A549 (cell line): ENCODE data around the gene CACFD1. TPM values are rescaled to one million over a fixed set of nuclear protein-coding genes. Genes with fewer than 3 reads are reported as not detected.

ENCODE experiments used
- ATAC-seq, 2 experiments: fragments of 200-7000 bp in 1 of 2; fragments of >200 bp in 1 of 2; cut with Nextera tagmentation in 1 of 2; cut with Tn5 transposase in 1 of 2; 3 replicates each; pipeline versions ENCODE4 v1.8.0 to v1.9.1; 2018 to 2020; ENCODE audit warnings: mild to moderate bottlenecking in 1 of 2, moderate library complexity in 1 of 2
- CTCF ChIA-PET: fragments of 300-600 bp; sonication (Branson Sonifier 250); formaldehyde crosslinking; extraction: SDS; loops from one replicate; lab custom pipeline; 2021; ENCODE audit warnings: antibody characterized with exemption, inconsistent platforms; lab: Yijun Ruan, JAX
- POLR2A ChIA-PET: fragments of 350-600 bp; formaldehyde crosslinking; extraction: SDS; loops from one replicate; lab custom pipeline; 2021; ENCODE audit warnings: antibody characterized with exemption, inconsistent platforms; lab: Yijun Ruan, JAX
- DNase-seq, 2 experiments: peaks; one replicate each; pipeline versions ENCODE4 v3.0.0 to v3.0.0-alpha.2; 2011 to 2016; ENCODE audit warnings: low read depth in 1 of 2, low spot score in 1 of 2
- FAIRE-seq: peaks from 2 replicates; lab custom pipeline; 2011; peaks lifted over from hg19 to GRCh38; lab: Jason Lieb, UNC
- H3K27ac ChIP-seq, 2 experiments: fragments of >200 bp; sonication (Bioruptor Twin); formaldehyde crosslinking; 3 replicates each; pipeline ENCODE4 v1.5.1; 2016 to 2017
- H3K4me1 ChIP-seq: fragments of >200 bp; sonication (Bioruptor Twin); formaldehyde crosslinking; 3 replicates; pipeline ENCODE4 v1.6.1; 2016
- H3K4me2 ChIP-seq: fragments of >200 bp; sonication (Bioruptor Twin); formaldehyde crosslinking; 3 replicates; pipeline ENCODE4 v1.6.1; 2016
- H3K4me3 ChIP-seq: fragments of >200 bp; sonication (Bioruptor Twin); formaldehyde crosslinking; 3 replicates; pipeline ENCODE4 v1.5.1; 2016
- H3K9me3 ChIP-seq: fragments of >200 bp; sonication (Bioruptor Twin); formaldehyde crosslinking; 3 replicates; pipeline ENCODE4 v1.6.1; 2016
- CBX8 ChIP-seq: fragments of 200-600 bp; sonication (generic); IDR thresholded peaks from 2 replicates; pipeline ENCODE4 v1.6.1; 2016
- EHMT2 ChIP-seq: fragments of 200-600 bp; sonication (generic); IDR thresholded peaks from 2 replicates; pipeline ENCODE4 v1.6.1; 2016; ENCODE audit warnings: antibody characterized with exemption, low read depth, mild to moderate bottlenecking, moderate library complexity
- EP300 ChIP-seq, 2 experiments: fragments of >200 bp; sonication (Bioruptor Twin); formaldehyde crosslinking; IDR thresholded peaks; 2 replicates in 1 of 2; 3 replicates in 1 of 2; pipeline ENCODE4 v1.6.1; 2016 to 2017
- FOSL2 ChIP-seq, 2 experiments: fragments of 450-650 bp in 1 of 2; fragments of >200 bp in 1 of 2; sonication (Bioruptor Twin) in 1 of 2; formaldehyde crosslinking; IDR thresholded peaks; 2 replicates each; pipeline versions ENCODE4 v1.5.0 to v1.6.1; 2016 to 2020; ENCODE audit warnings: mild to moderate bottlenecking in 1 of 2, moderate library complexity in 1 of 2
- FOXS1 ChIP-seq: fragments of 250-450 bp; sonication (Bioruptor Pico); IDR thresholded peaks from 2 replicates; pipeline ENCODE4 v1.5.0; 2020; ENCODE audit warnings: mild to moderate bottlenecking, moderate library complexity
- GATA3 ChIP-seq: IDR thresholded peaks from 2 replicates; pipeline ENCODE4 v1.6.1; 2012; ENCODE audit warnings: borderline replicate concordance
- HEYL ChIP-seq: fragments of 250-450 bp; sonication (Bioruptor Pico); IDR thresholded peaks from 2 replicates; pipeline ENCODE4 v1.8.0; 2021; ENCODE audit warnings: mild to moderate bottlenecking, moderate library complexity
- HOXB13 ChIP-seq: fragments of 250-450 bp; sonication (Bioruptor Pico); IDR thresholded peaks from 2 replicates; pipeline ENCODE4 v1.5.0; 2020; ENCODE audit warnings: low read depth, mild to moderate bottlenecking, moderate library complexity
- JUN ChIP-seq, 2 experiments: fragments of >200 bp; sonication (Bioruptor Twin); formaldehyde crosslinking; IDR thresholded peaks; 2 replicates in 1 of 2; 3 replicates in 1 of 2; pipeline ENCODE4 v1.6.1; 2016 to 2017
- MAZ ChIP-seq: fragments of 150-350 bp; IDR thresholded peaks from 2 replicates; pipeline ENCODE4 v1.6.1; 2014; ENCODE audit warnings: antibody characterized with exemption, low read depth, low read length, borderline replicate concordance
- NFE2L2 ChIP-seq: fragments of 150-350 bp; conservative IDR thresholded peaks from 2 replicates; pipeline ENCODE4 v1.6.1; 2014; ENCODE audit warnings: low read length
- RAD21 ChIP-seq, 2 experiments: fragments of >200 bp in 1 of 2; sonication (Bioruptor Twin) in 1 of 2; formaldehyde crosslinking in 1 of 2; IDR thresholded peaks in 1 of 2; conservative IDR thresholded peaks in 1 of 2; 2 replicates in 1 of 2; 3 replicates in 1 of 2; pipeline ENCODE4 v1.6.1; 2012 to 2018; ENCODE audit warnings: inconsistent platforms in 1 of 2
- RARB ChIP-seq: fragments of 250-450 bp; sonication (Bioruptor Pico); IDR thresholded peaks from 2 replicates; pipeline ENCODE4 v1.8.0; 2021; ENCODE audit warnings: mild to moderate bottlenecking, moderate library complexity
- SMC3 ChIP-seq: fragments of >200 bp; sonication (Bioruptor Twin); formaldehyde crosslinking; IDR thresholded peaks from 3 replicates; pipeline ENCODE4 v1.6.1; 2018; ENCODE audit warnings: inconsistent platforms
- SREBF2 ChIP-seq: fragments of 450-650 bp; IDR thresholded peaks from 2 replicates; pipeline ENCODE4 v1.6.1; 2014; ENCODE audit warnings: mild to moderate bottlenecking, moderate library complexity
- WGBS: methylation state at CpG from one replicate; pipeline ENCODE4 v1.1.6; 2017; ENCODE audit errors: missing lambda C conversion rate; 5-methylcytosine and 5-hydroxymethylcytosine counted together
- polyA plus RNA-seq, 4 experiments: library from polyadenylated mRNA; depleted of rRNA in 3 of 4; stranded (reverse); fragments of >200 nt; fragmentation: RNase III in 1 of 4; extraction: RNeasy Plus Mini Kit Qiagen cat#74134 plus additional on column Dnase treatment in 1 of 4; gene quantifications; 2 replicates in 3 of 4; 3 replicates in 1 of 4; pipeline ENCODE4 v1.2.3, GENCODE V29; 2011 to 2017
- TF ChIP-seq, protein P1 (sequence below): fragments of 250-450 bp; sonication (Bioruptor Pico); IDR thresholded peaks from 2 replicates; pipeline ENCODE4 v1.5.0; 2021; ENCODE audit warnings: mild to moderate bottlenecking, moderate library complexity, borderline replicate concordance
- TF ChIP-seq, protein P2 (sequence below): IDR thresholded peaks from 2 replicates; pipeline ENCODE4 v1.6.1; 2012

Gene CACFD1
- polyA plus RNA-seq, 2 of the 4 experiments (the other 2 are of a cell fraction): 5.0 to 8.0 TPM

DNA sequence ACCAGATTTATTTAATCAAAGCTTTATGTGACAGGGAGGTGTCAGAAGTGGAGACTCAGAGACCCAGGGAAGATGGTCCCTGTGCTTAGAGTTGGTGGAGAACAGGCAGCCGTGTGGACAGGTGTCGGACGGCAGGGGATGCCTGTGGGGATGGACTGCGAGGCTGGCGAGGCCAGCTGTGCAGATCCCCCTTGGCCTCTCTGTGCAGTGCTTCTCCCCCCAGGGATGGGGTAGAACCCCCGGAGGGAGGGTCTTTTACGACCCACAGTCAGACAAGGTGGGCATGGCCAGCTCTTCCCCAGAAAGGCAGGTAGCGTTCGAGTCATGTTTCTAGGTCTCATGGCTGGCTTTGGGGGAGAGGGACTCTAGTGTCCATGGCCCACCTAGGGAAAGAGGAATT, 23.8 kb downstream of the CACFD1 start:
- H3K4me2 ChIP-seq: no peak overlapping the region
- ATAC-seq: no peak
- WGBS: 72% methylated on average over 9 of the region's 9 CpGs
- no peaks in the 10 kb centered on the region for H3K9me3 ChIP-seq
- H3K4me3 ChIP-seq: no peak overlapping the region
- no peak overlapping the region for H3K27ac ChIP-seq
- peaks cover 8% of the 10 kb centered on the region; the same call in 2 of the 3 replicates for H3K4me1 ChIP-seq
- POLR2A ChIA-PET: no interaction called here
- no peak for FAIRE-seq
- TF ChIP-seq FOXS1 (CRISPR knock-in tag) (no peak), NFE2L2 (no peak), CBX8 (no peak), SMC3 (no peak), RAD21 (conservative IDR thresholded peaks at IDR 0.05 in 1 of 2, IDR thresholded peaks at IDR 0.05 in 1 of 2) (no peak), JUN (IDR thresholded peaks at IDR 0.05) (no peak), HOXB13 (no peak), SREBF2 (no peak)
- TF ChIP-seq, protein P1, sequence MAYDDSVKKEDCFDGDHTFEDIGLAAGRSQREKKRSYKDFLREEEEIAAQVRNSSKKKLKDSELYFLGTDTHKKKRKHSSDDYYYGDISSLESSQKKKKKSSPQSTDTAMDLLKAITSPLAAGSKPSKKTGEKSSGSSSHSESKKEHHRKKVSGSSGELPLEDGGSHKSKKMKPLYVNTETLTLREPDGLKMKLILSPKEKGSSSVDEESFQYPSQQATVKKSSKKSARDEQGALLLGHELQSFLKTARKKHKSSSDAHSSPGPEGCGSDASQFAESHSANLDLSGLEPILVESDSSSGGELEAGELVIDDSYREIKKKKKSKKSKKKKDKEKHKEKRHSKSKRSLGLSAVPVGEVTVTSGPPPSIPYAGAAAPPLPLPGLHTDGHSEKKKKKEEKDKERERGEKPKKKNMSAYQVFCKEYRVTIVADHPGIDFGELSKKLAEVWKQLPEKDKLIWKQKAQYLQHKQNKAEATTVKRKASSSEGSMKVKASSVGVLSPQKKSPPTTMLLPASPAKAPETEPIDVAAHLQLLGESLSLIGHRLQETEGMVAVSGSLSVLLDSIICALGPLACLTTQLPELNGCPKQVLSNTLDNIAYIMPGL (CRISPR knock-in tag): no peak
- TF ChIP-seq, all 56 proteins: peak for 0
- DNase-seq: no peak
- CTCF ChIA-PET: interaction anchor here (0.6 to 7.6 kb wide), 12 partner anchors 10 to 462 kb away, joined by 3 to 76 read pairs (median 3); no protein-coding TSS in a partner anchor

DNA sequence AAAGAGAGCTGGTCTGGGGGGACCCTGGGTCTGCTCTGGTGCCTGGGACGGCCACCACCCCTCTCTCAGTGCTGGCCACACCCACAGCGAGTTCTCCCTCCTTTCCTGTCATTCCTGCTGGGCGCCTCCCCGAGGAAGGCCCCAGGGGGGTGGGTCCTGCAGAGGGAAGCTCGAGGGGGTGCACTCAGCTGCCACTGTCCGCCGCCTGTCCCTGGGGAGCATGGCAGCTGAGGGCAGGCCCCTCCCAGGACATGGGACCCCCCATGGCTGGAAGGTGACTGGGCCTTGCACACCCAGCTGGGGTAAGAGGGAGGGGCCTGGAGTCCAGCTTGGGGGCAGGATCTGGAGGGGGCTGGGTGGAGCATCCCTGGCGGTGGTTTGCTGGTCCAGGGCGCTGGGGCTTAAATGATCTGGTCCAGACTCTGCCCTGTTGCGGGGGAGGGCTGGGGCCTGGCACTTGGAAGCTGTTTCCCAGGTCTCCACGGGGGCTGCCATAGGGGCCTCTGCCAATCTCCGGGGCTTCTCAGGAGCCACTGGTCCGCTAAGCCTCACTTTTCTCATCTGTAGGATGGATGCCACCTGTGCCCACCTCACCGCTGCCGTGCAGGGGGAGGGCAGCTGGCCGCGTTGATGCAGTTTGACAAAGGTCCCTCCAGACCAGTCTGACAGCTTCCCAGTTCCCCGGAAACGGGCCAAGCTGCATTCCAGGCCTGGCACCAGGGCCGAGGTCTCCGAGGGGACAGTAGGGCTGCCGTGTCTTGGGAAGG, 25.1 kb downstream of the CACFD1 start:
- TF ChIP-seq SREBF2 (no peak), RAD21 (conservative IDR thresholded peaks at IDR 0.05 in 1 of 2, IDR thresholded peaks at IDR 0.05 in 1 of 2) (no peak)

DNA sequence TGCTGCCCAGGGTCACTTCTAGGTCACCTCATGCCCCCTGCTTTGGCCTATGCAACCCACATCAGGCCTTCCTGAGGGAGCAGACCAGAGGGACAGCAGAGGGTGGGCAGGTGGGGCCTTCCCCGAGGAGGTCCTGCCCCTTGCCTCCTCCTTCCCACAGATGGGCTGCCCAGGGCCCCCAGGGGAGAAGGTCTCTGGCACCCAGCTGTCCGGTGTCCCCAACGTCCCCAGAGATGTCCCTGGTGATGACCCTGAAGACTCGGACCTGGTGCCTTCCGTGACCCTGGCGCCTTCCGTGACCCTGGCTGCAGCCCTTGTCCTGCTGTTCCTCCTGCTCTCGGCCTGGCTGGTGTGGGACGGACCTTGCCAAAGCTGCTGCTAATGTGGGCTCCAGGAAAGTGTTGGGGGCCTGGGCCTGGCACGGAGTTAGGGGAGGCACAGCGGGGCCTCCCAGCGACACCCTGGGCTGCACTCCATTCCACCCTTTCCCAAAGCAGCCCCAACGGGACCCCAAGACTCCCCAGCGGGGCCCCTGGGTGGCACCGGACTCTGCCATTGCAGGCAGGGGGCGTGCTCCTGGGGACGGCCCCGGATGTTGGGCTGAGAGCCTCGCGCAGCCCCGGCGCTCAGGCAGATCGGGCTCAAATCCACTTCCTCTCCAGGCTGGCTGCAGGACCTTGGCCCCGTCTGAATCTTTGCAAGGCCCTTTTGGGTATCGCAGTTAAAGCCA, 25.9 kb downstream of the CACFD1 start:
- Histone ChIP-seq H3K27ac (0 out of 6 replicates have a peak overlapping the region, but pooled peaks of 1 of the 2 experiments have one; percentile 38), H3K4me1 (0 out of 3 replicates have a peak, but pooled peaks cover 3% of the 10 kb centered on the region), H3K9me3 (no peaks in the 10 kb centered on the region), H3K4me3 (no peak overlapping the region), H3K4me2 (peak overlapping the region; percentile 33; the same call in 1 of the 3 replicates)
- 54% methylated on average over 25 of the region's 25 CpGs for WGBS
- TF ChIP-seq, protein P2, sequence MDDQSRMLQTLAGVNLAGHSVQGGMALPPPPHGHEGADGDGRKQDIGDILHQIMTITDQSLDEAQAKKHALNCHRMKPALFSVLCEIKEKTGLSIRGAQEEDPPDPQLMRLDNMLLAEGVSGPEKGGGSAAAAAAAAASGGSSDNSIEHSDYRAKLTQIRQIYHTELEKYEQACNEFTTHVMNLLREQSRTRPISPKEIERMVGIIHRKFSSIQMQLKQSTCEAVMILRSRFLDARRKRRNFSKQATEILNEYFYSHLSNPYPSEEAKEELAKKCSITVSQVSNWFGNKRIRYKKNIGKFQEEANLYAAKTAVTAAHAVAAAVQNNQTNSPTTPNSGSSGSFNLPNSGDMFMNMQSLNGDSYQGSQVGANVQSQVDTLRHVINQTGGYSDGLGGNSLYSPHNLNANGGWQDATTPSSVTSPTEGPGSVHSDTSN: no peak
- TF ChIP-seq EHMT2: no peak
- no peak for TF ChIP-seq HEYL (CRISPR knock-in tag)
- no peak for TF ChIP-seq EP300 (IDR thresholded peaks at IDR 0.05)
- TF ChIP-seq GATA3: no peak
- no peak for TF ChIP-seq SREBF2
- TF ChIP-seq, protein P1 (CRISPR knock-in tag): no peak
- no peak for TF ChIP-seq FOSL2 (IDR thresholded peaks at IDR 0.05)
- TF ChIP-seq FOSL2 (CRISPR knock-in tag; IDR thresholded peaks at IDR 0.05): no peak
- TF ChIP-seq CBX8: no peak
- TF ChIP-seq JUN (IDR thresholded peaks at IDR 0.05): no peak
- TF ChIP-seq MAZ: no peak
- TF ChIP-seq RARB: no peak
- DNase-seq (peak in 1 of 2 experiments; percentile 37), ATAC-seq (peak; percentile 53 to 73; a peak in 4 of 6 replicates), FAIRE-seq (no peak)
- ChIA-PET POLR2A (interaction anchor here (0.9 to 1.0 kb wide), 2 partner anchors 26 to 125 kb away, joined by 3 read pairs; partner anchors contain the start of gene CACFD1), CTCF (interaction anchor here (0.5 to 7.6 kb wide), 34 partner anchors 8 to 1948 kb away, joined by 3 to 76 read pairs (median 4); partner anchors contain the start of gene CACFD1)

More for the DNA sequence above, 25.1 kb downstream of the CACFD1 start:
- Histone ChIP-seq H3K27ac (no peak overlapping the region), H3K4me2 (no peak overlapping the region), H3K4me3 (no peak overlapping the region), H3K9me3 (no peaks in the 10 kb centered on the region), H3K4me1 (peaks cover 4% of the 10 kb centered on the region; the same call in 2 of the 3 replicates)
- DNase-seq (no peak), ATAC-seq (peak in 1 of 2 experiments; percentile 11; a peak in 2 of 6 replicates), FAIRE-seq (no peak)
- ChIA-PET POLR2A (no interaction called here), CTCF (interaction anchor here (0.5 to 7.6 kb wide), 25 partner anchors 8 to 1949 kb away, joined by 3 to 76 read pairs (median 4); partner anchors contain the start of genes ADAMTS13 and CACFD1)
- WGBS: 67% methylated on average over 13 of the region's 22 CpGs
